Putamen (tissue), 1 donor: ENCODE measurements around the gene DECR2.
"Not testable (repeated sequence)": the region's sequence is repeated elsewhere in the genome, so short reads cannot be mapped to it uniquely, and the experiment has no call there.

ENCODE experiments used
- DNase-seq: peaks from one replicate; pipeline ENCODE4 v3.0.0-alpha.2; 2016; ENCODE audit warnings: low spot score

DECR2 gene

DNA sequence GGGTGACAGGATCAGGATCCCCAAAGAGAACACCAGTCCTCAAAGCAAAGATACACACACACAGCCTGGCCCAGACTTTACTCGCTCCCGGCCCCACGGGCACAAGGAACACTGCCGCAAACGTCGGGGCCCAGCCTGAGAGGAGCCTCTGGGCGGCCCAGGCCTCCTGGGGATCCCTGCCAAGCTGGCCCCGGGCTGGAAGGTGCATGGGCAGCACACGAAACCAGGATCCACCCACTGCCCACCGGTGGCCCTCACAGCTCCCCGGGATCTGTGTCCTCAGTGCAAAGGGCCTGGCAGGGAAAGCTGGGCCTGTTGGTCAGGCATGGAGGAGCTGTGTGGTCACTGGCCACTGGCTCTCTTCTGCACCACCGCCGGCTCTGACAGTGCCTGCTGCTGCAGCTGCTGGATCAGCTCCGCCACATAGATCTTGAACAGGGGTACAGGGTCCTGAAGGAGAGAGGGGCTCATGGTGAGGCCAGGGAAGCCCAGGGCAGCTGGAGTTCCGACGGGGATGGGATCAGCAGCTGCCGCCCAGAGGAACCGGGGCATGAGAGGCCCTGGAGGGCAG, 34.3 kb upstream of the DECR2 start:
- DNase-seq: no peak

DNA sequence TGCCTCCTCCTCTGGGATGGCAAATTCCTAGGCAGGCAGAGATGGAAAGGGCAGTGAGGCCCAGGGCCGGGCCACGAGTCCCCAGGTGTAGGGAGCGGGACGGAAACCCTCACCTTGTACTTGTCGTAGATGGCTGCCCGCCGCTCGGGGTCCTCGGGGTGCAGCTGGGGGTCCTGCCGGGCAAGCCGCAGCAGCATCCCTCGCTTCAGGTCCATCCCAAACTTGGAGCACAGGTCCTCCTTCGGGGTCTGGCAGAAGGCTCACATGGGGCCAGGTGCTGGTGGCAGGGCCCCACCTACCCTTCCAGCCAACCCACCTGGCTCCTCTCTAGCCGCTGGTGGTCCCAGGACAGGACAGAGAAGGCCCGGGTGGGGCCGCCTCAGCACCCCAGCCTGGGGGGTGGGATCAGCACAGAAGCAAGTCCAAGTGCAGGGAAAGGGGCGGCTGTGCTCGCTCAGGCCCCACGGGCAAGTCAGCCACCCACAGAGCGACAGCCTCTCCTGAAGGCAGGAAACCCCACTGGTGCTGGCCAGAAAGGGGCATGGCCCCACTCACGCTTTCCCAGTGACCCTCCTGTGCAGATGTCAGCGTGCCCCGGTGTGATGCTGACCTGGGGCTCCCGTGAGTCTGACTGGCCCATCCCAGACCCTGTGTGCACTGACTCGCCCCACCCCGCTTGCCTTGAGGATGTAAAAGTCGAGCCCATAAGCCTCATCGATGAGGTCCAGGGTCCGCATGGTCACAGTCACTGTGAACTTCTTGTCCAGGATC, 33.1 kb upstream of the DECR2 start:
- no peak for DNase-seq

DNA sequence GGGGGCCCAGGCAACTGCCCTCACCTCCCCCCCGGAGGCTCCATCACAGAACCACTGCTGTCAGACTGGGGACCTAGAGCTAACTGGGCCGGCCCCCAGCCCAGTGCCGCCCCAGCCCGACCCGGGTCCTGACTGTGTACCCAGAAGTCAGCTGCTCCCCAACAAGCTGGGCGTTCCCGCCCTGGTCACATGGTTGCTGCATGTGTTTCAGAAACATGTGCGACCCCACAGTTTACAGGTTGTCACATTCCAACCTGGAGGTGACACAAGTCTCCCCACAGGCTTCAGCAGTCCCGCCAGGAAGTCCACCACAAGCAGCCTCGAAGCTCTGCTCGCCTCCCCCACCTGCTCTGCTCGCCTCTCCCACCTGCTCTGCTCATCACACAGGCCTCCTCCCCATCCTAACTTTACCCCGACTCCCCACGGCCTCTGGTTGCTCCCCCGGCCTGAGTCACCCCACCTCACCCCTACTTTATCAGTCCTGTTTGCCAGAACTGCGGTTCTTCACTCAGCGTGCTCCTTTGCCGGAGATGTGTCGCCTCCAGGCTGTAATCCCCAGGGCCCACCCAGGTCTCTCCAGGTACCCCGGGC, 32.3 kb upstream of the DECR2 start:
- DNase-seq: no peak

DNA sequence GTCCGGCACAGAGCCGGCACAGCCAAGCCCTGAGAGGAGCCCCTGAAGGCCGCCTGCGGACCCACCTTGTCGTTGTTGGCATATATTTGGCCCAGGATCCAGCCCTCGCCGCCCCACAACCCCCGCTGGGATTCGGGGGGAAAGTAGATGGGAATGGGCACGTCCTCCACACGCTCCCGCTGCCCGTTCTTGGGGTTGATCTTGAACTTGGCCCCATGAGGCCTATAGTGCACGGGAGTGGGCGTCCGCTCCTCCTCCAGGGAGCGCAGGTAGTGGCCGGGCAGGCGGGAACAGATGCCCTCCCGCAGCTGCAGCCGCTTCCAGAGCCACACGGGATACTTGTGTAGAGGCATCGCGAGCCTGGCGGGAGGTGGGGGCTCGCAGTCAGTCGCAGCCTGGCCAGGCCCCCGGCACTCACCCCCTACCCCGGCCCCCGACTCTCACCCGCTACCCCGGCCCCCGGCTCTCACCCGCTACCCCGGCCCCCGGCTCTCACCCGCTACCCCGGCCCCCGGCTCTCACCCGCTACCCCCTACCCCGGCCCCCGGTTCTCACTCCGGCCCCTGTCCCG, 31.7 kb upstream of the DECR2 start:
- no peak for DNase-seq

DNA sequence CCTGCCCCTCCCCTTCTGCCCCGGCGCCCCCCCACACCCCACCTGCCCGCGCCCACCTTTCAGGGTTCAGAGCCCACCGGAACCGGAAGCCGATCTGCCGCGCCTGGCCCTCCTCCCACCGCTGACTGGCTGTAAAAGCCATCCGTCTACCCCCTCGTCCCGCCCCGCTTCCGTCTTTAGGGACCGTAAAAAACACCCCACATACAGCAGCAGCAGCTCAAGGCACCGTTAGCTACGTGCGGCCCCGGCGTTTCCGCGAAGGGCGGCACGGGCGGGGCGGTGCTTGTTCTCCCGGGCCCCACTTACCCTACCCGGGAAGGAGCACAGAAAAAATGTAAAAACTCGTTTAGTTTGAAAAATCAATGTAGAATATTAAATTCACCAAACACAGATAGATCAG, 31.2 kb upstream of the DECR2 start, which contains the start of gene MRPL28:
Gene MRPL28 (minus strand): TSS at position 96 of the 400 bp plus-strand sequence. CDS start 320 bp downstream, outside the sequence.
- DNase-seq: peak; percentile 93

DNA sequence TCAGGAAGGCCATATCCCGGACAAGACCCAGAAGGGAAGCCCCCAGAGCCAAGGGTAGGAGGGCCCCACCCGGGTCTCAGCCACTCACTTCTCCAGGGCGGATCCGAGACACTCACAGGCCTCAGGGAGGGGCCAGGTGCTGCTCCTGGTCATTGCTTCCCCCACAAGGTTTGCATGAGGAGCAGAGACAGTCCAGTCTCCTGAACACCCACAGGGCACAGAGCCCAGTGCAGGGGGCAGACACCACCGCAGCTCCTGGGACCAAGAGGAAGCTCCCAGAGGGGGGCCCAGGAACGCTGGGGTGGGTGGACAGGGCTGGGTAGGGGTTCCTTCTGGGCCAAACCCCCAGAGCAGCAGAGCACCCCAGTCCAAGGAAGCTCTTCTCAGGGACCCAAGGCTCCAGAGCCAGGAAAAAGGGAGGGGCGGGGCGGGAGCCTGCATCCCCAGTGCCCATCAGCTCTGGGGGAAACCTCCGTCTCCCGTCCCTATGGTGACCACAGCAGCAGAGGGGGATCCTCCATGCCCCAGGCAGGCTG, 30.6 kb upstream of the DECR2 start:
- DNase-seq: no peak

DNA sequence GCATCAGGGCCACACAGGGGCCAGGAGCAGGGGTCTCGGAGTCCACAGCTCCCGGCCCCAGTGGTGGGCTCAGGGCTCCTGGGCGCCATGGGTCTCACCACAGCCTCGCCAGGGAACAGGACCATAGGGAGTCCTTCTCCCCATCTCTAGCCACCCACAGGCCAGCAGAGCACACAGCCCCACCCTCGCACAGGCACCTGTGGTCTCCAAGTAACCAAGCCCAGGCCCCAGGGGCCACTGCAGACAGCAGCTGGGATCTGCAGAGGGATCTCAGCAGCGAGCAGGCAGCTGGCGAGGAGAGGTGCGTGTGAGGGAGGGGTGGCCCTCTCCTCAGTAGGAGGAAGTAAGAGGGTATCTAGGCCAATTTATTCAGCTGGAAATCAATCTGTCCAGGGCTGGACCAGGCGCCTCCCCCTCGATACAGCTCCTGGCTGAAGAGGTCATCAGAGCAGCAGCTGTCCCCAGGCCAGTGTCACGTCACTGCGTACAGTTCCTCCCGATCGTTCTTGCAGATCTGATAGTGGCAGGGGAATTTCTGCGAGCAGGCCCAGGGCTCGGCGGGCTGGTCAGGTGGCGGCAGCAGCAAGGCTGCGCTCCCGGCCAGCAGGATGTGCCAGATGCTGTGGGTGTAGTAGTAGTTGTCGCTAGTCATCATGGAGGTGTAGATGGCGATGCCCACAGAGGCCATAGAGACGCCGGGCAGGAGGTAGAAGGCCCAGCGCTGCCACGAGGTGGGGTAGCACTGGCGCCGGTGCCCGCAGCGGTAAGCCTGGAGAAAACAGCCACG, 30.0 kb upstream of the DECR2 start:
- DNase-seq: no peak

DNA sequence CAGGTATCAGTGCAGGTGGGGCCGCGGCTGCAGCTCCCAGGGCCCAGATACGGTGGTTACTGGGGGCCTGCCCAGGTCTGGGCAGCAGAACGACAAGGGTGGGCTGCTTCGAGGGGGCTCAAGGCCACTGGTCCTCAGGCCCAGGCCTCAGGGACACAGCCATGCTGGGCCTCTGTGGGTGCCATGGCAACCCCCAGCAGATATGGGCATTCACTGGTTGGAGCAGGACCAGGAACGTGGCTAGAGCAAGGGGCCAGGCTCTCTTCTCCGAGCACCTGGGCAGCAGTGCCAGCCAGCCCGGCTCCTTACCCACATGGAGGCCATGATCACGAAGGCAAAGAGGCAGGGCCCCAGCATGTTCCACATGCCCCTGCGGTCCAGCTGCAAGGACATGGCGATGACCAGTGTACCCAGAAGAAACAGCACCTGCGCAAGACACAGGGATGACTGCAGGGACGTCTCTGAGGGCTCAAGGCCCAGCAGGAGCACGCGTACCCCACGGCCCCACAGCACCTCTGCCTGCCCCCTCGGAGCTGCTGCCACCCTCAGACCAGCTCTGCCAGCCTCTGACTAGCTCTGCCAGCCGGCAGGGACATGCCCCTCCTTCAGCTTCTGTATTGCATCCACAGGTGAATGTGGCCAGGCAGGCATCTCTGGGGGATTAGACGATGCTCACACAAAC, 29.2 kb upstream of the DECR2 start:
- DNase-seq: no peak

DNA sequence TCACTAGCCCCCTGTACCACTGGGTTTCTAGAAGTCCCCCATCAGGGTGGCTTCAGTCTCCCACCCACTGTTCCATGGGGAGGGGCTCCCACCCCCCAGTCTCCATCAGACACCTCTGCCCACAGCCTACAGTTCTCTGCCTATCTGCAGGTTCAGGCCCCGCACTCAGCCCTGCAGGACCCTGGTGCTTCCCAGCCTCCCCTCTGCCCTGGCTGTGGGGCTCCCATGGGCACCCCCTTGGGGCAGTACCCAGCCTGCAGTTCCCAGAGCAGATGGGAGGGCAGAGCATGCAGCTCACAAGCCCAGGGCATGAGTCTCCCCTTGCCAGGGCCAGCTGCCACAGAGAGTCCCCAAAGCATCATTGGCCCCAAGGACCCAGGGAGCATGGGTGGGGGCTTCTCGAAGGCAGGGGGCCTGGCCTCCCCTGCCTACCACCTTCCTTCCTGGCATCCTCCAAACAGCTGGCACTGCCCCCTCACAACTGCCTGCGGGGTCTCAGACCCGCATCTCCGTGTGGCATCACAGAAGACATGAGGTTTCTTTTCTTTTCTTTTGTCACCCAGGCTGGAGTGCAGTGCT, 28.6 kb upstream of the DECR2 start:
- no peak for DNase-seq

DNA sequence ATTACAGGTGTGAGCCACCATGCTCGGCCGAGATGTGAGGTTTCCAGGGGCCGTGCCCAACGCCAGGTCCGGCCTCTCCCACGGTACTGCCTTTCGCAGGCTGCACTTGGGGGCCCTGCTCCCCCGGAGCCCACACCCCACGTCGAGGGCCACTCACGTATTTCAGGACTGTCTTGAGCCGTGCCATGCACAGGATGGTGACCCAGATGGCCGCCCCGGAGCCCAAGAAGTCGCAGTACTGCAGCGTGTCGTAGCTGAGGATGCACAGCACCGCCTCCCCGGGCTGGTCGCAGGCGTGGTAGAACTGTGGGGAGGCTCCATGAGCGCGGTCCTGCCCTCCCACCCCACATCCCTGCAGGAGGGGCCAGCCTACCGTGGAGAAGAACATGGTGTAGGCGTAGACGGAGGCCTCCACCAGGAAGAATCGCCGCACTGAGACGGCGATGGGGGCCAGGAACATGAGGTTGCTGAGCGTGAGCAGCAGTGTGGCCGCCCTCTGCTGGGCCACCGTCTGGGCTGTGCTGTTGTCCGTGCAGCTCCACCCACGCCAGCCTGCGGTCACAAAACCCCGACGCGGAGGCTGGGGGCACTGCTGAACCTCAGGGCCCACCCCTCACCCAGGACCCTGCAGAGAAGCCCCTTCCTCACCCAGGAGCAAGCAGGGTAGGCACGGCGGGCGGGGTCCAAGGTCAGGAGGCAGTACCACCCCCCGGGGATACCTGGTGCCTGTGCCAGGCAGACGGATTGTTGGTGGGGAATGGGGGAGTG, 27.7 kb upstream of the DECR2 start:
- DNase-seq: no peak

DNA sequence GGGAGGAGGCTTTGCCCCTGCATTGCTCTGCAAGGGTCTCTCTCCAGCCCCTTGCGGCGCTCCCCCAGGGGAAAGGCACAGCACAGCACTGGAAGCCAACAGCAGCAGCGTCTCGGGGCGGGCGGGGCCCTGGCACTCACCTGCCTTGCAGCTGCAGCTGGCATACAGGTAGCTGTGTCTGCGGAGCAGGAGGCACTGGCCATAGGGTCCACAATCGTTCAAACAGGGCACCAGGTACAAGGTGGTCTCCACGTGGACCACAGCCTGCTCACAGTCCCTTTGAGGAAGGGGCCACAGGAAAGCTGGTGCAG, 27.1 kb upstream of the DECR2 start:
- no peak for DNase-seq

DNA sequence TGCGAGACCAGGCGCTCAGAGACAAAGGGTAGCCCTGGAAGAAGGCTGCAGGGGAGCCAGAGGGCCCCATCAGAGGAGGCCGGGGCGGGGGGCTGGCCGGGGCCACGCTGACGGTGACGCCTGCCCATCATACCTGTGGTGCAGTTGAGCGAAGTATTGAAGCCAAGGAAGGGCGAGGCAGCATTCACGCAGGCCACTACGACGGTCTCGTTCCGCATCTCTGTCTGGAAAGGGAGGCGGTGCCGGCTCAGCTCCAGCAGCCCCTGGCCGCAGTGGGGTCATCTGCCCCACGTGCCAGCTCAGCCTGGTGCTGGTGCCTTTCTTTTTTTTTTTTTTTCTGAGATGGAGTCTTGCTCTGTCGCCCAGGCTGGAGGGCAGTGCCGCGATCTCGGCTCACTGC, 26.5 kb upstream of the DECR2 start:
- DNase-seq: no peak

DNA sequence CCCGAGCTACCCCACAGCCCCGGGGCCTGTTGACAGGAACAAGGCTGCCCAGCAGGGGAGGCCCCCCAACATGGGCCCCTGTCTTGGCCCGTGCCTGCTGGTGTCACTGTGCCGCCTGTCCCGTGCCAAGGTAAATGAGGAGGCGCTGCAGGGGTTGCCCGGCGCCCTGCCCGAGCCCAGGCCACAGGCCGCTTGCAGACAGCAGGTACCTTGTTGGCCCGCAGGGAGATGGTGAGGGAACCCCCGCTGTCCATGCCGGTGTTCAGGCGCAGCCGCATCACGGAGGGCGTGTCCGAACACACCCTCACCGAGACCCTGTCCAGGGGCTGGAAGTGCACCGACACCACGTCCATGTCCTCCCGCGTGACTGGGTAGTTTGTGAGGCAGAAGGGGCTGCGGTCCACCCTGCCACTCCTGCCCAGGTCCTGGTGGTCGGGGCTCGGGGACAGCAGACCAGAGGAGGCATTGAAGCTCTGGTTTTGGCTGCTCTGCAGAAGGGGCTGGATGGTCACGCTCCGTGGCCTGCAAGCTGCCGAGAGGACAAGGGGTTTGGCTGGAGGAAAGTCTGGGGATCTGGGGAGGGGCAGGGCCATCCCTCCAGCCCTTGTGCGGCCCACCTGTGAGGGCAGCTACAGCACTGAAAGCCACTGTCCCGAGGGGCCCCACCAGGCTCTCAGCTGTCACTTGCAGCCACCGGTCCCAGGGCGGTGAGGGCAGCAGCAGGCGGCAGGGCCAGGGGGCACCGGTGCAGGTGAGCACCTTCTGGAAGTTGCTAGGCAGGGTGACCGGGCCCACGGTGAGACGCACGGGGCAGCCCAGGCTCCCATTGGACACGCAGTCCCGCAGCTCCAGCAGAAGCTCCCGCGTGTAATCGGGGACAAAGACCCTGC, 25.5 kb upstream of the DECR2 start:
- no peak for DNase-seq

DNA sequence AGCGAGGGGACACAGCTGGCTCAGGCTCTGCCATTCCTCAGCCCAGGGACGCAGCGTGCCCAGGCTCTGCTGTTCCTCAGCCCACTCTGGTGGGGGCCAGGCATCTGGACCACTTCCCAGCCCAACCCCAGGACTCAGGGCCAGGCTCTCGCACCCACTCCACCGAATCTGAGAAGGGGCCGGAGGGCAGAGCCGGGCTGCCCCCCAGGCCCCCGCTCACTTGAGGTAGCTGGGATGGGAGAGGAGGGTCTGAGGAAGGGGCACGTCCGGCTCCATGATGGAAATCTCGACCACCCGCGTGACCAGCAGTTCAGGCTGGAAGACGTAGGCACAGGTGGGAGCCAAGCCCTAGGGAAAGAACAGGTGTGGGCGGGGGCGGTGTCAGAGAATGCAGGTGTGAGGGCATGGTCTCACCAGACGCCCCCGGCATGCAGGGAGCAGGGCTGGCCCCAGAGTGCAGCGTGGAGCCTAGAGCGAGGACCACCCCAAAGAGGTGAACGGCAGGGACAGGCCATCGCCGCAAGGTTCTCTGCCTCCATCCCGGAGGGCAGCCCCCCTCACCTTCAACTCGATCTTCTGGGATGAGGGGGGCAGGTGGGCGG, 24.8 kb upstream of the DECR2 start:
- DNase-seq: no peak

DNA sequence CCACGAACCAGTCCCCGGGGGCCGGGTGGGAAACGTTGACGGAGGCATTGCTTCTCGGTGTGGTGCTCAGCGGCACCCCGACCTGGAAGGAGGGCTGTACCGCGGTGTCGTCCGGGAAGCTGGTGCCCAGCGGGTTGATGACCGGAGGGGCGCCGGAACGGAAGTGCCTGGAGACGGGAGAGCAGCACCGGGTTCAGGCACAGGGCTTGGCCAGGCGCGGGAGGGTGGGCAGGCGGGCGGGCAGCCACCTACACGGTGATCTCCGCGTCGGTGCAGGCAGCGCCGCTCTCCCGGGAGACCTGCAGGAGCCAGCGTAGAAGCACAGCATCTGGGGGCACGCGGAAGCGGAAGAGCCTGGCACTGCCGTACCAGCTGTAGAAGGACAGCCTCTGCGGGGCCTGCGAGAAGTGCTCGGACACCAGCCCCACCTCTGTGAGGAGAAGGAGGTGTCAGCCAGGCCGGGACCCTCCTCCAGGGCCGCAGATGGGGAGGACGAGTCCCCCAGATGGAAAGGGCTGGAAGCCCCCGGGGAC, 24.2 kb upstream of the DECR2 start:
- no peak for DNase-seq

DNA sequence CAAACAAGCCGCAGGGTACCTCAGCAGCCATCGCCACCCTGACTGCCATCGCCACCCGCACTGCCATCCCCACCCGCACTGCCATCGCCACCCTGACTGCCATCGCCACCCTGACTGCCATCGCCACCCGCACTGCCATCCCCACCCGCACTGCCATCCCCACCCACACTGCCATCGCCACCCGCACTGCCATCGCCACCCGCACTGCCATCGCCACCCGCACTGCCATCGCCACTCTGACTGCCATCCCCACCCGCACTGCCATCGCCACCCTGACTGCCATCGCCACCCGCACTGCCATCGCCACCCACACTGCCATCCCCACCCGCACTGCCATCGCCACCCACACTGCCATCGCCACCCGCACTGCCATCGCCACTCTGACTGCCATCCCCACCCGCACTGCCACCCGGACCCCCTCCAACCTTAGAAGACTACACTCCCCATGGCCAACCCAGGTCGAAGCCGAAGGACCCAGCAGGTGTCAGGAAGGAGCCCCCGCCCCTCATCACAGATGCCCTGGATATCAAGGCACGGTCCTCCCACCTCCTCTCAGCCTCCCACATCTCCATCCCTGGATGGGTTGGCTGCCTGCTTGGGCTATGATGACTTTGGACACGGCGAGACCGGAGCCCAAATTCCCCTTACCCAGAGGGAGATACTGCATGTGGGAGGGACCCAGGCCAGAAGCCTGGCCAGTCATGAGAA, 23.4 kb upstream of the DECR2 start:
- DNase-seq: not testable (repeated sequence)

DNA sequence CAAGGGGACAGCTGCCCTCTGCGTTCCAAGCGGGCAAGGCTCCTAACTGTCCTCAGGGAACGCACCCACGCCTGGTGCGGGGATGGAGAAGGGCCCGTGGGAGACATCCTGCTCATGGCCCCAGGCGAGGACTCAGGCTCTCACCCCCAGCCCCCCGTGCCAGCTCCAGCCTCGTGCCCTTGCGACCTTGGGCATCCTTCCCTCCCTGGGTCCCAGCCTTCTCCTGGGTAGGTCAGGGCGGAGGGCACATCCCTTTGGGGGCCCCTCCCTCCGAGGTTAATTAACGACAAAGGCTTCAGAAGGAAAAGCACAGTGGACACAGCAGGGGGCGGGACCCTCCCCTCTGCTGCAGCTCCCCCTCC, 22.9 kb upstream of the DECR2 start:
- no peak for DNase-seq
